ENCODE measurements around the gene GPC2.
"Not testable (repeated sequence)": the region's sequence is repeated elsewhere in the genome, so short reads cannot be mapped to it uniquely, and the experiment has no call there.

GPC2 gene

DNA sequence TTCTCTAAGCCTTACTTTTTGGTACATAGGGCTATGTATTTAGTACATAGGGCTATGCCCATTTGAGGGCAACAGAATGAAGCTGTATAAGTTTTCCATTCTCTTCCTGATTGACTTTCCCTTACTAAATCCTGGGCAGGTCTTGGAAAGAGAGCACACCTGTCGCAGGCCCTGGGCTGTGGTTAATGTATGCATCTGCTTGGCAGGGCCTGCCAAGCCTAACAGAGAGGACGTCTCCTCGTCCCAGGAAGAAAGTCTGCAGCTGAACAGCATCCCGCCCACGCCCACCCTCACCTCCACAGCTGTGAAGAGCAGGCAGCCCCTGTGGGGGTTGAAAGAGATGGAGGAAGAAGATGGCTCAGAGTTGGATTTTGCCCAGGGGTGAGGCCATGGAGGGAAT is 33.6 kb upstream of the GPC2 start:
- TF ChIP-seq, protein P1, sequence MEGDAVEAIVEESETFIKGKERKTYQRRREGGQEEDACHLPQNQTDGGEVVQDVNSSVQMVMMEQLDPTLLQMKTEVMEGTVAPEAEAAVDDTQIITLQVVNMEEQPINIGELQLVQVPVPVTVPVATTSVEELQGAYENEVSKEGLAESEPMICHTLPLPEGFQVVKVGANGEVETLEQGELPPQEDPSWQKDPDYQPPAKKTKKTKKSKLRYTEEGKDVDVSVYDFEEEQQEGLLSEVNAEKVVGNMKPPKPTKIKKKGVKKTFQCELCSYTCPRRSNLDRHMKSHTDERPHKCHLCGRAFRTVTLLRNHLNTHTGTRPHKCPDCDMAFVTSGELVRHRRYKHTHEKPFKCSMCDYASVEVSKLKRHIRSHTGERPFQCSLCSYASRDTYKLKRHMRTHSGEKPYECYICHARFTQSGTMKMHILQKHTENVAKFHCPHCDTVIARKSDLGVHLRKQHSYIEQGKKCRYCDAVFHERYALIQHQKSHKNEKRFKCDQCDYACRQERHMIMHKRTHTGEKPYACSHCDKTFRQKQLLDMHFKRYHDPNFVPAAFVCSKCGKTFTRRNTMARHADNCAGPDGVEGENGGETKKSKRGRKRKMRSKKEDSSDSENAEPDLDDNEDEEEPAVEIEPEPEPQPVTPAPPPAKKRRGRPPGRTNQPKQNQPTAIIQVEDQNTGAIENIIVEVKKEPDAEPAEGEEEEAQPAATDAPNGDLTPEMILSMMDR (IDR thresholded peaks at IDR 0.05; ENCODE audit: insufficient read depth, low read depth, low read length, missing control alignments), result no peak
- H3K4me3 ChIP-seq (ENCODE audit: low read depth, low read length), result peak overlapping the region; percentile 25
- DNase-seq (ENCODE audit: low read depth), result no peak

DNA sequence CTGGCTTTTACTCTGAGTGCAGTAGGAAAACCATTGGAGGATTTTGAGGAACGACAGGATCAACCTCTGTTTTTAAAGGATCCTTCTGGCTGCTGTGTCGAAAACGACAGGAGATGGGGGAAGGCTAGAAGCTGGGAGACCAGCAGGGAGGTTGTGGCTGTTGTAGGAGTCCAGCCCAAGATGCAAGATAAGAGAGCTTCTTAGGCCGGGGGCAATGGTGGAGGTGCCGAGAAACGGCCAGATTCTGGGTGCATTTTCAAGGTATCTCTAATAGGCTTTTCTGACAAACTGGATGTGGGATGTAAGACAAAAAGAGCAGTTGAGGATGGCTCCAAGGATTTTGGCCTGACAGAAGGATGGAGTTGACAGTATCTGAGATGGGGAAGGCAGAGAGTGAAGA is 32.3 kb upstream of the GPC2 start:
- DNase-seq (ENCODE audit: low read depth), result no peak
- peak overlapping the region; percentile 33 for H3K4me3 ChIP-seq (ENCODE audit: low read depth, low read length)
- TF ChIP-seq, protein P1 (IDR thresholded peaks at IDR 0.05; ENCODE audit: insufficient read depth, low read depth, low read length, missing control alignments), result no peak

DNA sequence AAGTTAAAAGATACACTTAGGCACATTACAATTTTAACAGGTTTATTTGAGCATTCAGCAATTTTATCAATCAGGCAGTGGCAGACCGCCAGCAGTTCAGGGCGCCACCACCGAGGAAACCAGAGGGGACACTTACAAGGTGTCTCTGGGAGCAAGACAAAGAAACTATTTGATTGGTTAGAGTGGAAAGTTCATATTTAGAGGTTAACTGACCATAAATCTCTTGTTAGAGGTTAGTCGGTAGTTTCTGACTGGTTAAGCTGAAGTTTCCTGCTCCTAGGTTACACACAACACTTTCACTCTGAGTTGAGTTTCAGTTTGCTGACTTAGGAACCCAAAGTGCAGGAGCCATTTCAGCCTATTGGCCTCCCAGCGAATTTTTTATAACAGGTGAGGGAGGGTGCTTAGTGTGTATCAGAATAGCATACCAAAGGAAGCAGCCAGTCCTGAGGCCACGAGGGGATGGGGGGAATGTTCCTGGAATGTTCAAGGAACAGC is 31.8 kb upstream of the GPC2 start:
- peak; percentile 91 for DNase-seq (ENCODE audit: low read depth)
- TF ChIP-seq, protein P1 (IDR thresholded peaks at IDR 0.05; ENCODE audit: insufficient read depth, low read depth, low read length, missing control alignments), result no peak

DNA sequence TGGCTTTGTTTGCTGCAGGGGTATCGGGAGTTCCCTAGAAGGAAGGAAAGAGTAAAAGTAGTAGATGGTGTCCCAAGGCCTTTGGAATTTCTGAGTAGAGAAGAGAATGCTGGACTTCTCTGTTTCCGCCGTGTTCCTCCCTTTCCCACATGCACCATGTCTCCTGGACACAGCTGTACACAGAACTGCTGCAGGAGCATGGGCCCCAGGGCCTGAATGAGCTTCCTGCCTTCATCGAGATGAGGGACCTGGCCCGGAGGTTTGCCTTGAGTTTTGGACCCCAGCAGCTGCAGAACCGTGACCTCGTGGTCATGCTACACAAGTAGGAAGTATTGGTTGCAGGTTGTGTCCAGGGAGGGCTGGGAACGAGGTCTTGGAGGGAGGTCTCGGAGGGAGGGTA is 27.3 kb upstream of the GPC2 start:
- H3K4me3 ChIP-seq (ENCODE audit: low read depth, low read length), result no peak overlapping the region
- DNase-seq (ENCODE audit: low read depth), result no peak
- TF ChIP-seq, protein P1 (IDR thresholded peaks at IDR 0.05; ENCODE audit: insufficient read depth, low read depth, low read length, missing control alignments), result no peak

More for the DNA sequence above, 31.8 kb upstream of the GPC2 start:
- peak overlapping the region; percentile 33 for H3K4me3 ChIP-seq (ENCODE audit: low read depth, low read length)

DNA sequence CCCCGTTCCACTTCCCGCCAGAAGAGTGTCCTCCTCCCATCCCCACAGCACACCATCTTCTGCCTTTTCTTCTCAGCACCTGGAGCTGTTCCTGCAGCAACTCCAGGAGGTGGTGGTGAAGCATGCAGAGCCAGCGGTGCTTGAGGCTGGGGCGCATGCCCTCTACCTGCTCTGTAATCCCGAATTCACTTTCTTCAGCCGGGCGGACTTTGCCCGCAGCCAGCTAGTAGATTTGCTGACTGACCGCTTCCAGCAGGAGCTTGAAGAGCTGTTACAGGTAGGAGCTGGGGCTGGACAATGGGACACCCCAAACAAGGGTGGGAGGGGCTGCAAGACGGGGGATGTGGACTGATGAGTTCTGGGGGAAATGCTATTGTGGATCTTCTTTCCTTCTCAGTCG is 23.5 kb upstream of the GPC2 start:
- DNase-seq (ENCODE audit: low read depth), result no peak
- no peak overlapping the region for H3K4me3 ChIP-seq (ENCODE audit: low read depth, low read length)
- TF ChIP-seq, protein P1 (IDR thresholded peaks at IDR 0.05; ENCODE audit: insufficient read depth, low read depth, low read length, missing control alignments), result no peak

GRCh38 chr7:100198266-100198665 is 21.1 kb upstream of the GPC2 start:
- no peak for DNase-seq (ENCODE audit: low read depth)
- no peak overlapping the region for H3K4me3 ChIP-seq (ENCODE audit: low read depth, low read length)
- TF ChIP-seq, protein P1 (IDR thresholded peaks at IDR 0.05; ENCODE audit: insufficient read depth, low read depth, low read length, missing control alignments), result no peak

DNA sequence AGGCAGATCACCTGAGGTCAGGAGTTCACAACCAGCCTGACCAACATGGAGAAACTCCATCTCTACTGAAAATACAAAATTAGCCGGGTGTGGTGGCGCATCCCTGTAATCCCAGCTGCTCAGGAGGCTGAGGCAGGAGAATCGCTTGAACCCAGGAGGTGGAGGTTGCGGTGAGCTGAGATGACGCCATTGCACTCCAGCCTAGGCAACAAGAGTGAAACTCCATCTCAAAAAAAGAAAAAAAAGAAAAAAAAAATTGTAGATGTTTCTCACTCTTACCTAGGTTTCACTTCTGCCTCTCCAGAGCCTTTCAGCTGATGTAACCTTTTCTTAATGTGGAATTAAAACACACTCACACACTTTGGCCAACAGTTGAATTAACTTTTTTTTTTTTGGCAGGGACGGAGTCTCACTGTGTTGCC is 18.7 kb upstream of the GPC2 start:
- peak; percentile 66 for DNase-seq (ENCODE audit: low read depth)
- H3K4me3 ChIP-seq (ENCODE audit: low read depth, low read length), result not testable (repeated sequence)

All from GM12865 (cell line).